ENCODE measurements around the gene FGF6.
"Not testable (repeated sequence)": the region's sequence is repeated elsewhere in the genome, so short reads cannot be mapped to it uniquely, and the experiment has no call there.

The FGF6 gene, protein sequence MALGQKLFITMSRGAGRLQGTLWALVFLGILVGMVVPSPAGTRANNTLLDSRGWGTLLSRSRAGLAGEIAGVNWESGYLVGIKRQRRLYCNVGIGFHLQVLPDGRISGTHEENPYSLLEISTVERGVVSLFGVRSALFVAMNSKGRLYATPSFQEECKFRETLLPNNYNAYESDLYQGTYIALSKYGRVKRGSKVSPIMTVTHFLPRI

GRCh38 chr12:4445156-4446101 lies at the start of gene FGF6:
Gene FGF6 (minus strand): TSS chr12:4445815. CDS start chr12:4445570, 245 bp downstream.
- Mint-ChIP-seq H3K27me3 (ENCODE audit: low read depth) (peaks cover 4% of the 10 kb centered on the region), H3K4me1 (ENCODE audit: low read depth) (no peaks in the 10 kb centered on the region), H3K27ac (no peak within 1 kb of the TSS), H3K4me3 (no peak within 1 kb of the TSS), H3K36me3 (ENCODE audit: low read depth) (no peaks in the 10 kb centered on the region), H3K9me3 (no peaks in the 10 kb centered on the region)

- Mint-ChIP-seq H3K4me3 (no peak overlapping the region), H3K27ac (no peak overlapping the region), H3K36me3 (ENCODE audit: low read depth) (peaks cover 27% of the 10 kb centered on the region), H3K4me1 (ENCODE audit: low read depth) (peaks cover under 1% of the 10 kb centered on the region), H3K9me3 (no peaks in the 10 kb centered on the region), H3K27me3 (ENCODE audit: low read depth) (no peaks in the 10 kb centered on the region)
Measured at GRCh38 chr12:4490973-4491372, 45.4 kb upstream of the FGF6 start.

DNA sequence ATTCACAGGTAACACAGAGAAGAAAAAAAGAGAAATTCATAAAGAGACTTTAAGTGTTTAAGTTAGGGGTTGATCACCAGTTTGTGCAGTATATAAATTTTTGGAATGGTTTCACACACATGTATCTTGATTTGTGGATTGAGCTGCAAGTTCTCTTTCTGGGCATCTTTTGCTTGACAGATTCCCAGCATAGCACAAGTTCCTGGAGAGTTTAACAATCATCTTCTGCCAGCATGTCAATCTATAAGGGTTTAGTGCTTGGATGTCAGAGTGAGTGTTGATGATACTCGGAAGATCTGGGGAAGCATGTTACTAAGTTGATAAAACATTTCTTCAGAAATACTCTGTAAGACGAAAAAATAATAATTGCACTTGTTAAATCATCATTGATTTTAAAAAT lies 43.9 kb upstream of the FGF6 start:
- H3K27ac Mint-ChIP-seq, result no peak overlapping the region
- no peaks in the 10 kb centered on the region for H3K27me3 Mint-ChIP-seq (ENCODE audit: low read depth)
- H3K4me1 Mint-ChIP-seq (ENCODE audit: low read depth), result no peaks in the 10 kb centered on the region
- H3K4me3 Mint-ChIP-seq, result no peak overlapping the region
- H3K36me3 Mint-ChIP-seq (ENCODE audit: low read depth), result peaks cover 27% of the 10 kb centered on the region
- no peaks in the 10 kb centered on the region for H3K9me3 Mint-ChIP-seq

DNA sequence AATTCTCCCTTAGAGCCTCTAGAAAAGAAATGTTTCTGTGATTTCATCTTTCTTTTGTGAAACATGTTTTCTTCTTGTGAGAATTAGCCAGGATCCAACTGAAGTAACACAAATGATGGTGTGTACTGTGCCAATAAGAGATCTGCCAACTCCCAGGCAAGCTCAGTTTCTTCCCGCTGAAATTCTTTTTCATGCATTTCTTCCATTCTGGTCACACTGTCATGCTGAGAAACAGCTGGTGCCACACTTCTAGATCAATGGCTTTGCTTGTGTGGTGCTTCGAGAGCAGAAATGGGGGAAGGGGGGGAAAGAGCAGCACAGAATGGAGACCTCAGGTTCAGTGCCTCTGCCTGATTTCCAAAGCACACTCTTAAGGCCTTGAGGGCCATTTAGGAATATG lies 41.4 kb upstream of the FGF6 start:
- peaks cover 8% of the 10 kb centered on the region for H3K4me1 Mint-ChIP-seq (ENCODE audit: low read depth)
- peaks cover 22% of the 10 kb centered on the region for H3K36me3 Mint-ChIP-seq (ENCODE audit: low read depth)
- no peaks in the 10 kb centered on the region for H3K27me3 Mint-ChIP-seq (ENCODE audit: low read depth)
- H3K27ac Mint-ChIP-seq, result no peak overlapping the region
- H3K4me3 Mint-ChIP-seq, result no peak overlapping the region
- peaks cover 2% of the 10 kb centered on the region for H3K9me3 Mint-ChIP-seq

DNA sequence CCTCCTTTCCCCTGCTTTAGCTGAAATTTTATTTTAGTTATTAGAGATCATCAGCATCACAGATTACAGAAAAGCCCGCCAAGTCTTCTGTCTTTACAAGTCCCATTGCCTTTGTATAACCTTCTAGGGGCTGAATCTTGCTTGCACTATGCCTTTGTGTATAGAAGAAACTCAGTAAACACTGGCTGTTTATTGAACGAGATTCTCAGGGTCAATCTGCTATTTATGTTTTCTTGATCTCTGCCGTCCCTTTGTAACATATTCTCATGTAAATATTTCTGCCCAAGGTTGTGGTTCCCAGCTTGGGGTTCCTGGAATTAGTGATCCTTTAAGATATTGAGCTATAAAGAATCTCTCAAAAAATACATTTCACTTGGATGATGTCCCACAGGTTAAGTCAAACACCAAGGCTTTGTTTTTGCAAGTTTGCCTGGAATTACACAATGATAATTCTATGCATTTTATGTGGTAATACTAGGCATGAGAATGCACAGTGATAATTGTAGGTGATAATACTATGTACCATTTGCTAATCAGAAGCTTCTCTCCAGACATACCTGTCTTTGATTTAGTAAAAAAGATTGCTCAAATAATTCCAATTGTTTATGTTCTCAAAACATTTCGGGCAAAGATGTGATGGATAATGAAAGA lies 40.6 kb upstream of the FGF6 start:
- H3K4me1 Mint-ChIP-seq (ENCODE audit: low read depth), result peaks cover 8% of the 10 kb centered on the region
- H3K9me3 Mint-ChIP-seq, result peaks cover 2% of the 10 kb centered on the region
- no peaks in the 10 kb centered on the region for H3K27me3 Mint-ChIP-seq (ENCODE audit: low read depth)
- H3K4me3 Mint-ChIP-seq, result no peak overlapping the region
- no peak overlapping the region for H3K27ac Mint-ChIP-seq
- peaks cover 22% of the 10 kb centered on the region for H3K36me3 Mint-ChIP-seq (ENCODE audit: low read depth)

DNA sequence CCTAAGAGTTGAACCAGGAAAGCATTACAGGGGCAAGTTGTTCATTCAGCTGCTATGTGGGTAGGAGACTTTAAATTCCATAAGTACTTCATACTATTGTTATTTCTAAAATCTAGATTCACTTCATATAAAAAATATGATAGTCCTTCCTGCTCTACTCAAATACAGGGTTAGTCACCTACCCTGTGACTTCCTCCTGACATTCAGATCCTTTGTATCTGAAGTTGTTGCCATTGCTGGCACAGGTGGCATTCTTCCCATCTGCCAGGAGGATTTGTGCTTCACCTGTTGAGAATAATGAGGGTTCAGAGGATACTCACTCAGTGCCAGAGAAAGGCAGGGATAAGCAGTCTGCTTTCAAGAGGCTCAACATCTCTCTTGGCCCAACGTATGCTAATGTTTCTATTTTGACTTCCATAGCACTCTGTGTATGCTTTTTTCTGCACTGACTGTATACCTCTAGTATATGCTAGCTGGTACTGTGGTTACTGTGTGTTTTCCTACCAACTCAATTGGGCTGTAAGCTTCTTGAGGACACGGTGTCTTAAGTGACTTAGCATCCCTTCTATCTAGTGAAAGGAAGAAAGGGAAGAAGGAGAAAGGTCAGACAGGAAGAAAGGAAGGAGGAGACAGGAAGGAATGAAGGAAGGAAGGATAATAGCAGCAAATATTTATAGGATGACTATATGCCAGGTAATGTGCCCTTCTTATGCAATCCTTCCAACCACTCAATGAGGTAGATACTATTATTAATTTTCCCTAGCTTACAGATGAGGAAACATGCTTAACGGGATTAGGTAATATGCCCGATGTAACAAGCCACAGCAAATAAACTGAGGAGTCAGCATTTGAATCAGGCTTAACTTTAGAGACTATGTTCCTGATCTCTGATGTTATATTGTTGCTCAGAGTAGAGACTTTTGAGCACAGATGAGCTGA lies 38.5 kb upstream of the FGF6 start:
- peaks cover 15% of the 10 kb centered on the region for H3K9me3 Mint-ChIP-seq
- peaks cover 14% of the 10 kb centered on the region for H3K36me3 Mint-ChIP-seq (ENCODE audit: low read depth)
- H3K4me3 Mint-ChIP-seq, result no peak overlapping the region
- peaks cover 8% of the 10 kb centered on the region for H3K4me1 Mint-ChIP-seq (ENCODE audit: low read depth)
- H3K27me3 Mint-ChIP-seq (ENCODE audit: low read depth), result no peaks in the 10 kb centered on the region
- no peak overlapping the region for H3K27ac Mint-ChIP-seq

DNA sequence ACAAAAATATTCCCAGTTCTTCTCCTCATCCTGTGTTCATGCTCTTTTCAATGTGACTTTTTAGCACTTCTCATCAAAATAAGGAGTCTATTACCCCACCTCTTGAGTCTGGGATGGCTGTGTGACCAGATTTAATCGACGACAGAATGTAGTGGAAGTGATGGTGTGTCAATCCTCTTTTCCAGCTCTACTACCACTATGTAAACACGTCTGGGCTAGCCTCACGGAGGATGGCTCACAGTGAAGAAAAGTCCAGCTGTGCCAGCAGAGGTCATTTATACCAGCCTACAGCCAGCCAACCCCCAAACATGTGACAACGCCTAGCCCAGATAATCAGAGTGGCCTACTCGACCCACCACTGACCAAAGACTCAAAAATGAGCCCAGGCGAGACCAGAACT lies 37.3 kb upstream of the FGF6 start:
- H3K4me3 Mint-ChIP-seq, result no peak overlapping the region
- H3K4me1 Mint-ChIP-seq (ENCODE audit: low read depth), result peaks cover 8% of the 10 kb centered on the region
- H3K27me3 Mint-ChIP-seq (ENCODE audit: low read depth), result peaks cover 2% of the 10 kb centered on the region
- H3K36me3 Mint-ChIP-seq (ENCODE audit: low read depth), result peaks cover 13% of the 10 kb centered on the region
- peaks cover 24% of the 10 kb centered on the region for H3K9me3 Mint-ChIP-seq
- H3K27ac Mint-ChIP-seq, result no peak overlapping the region

DNA sequence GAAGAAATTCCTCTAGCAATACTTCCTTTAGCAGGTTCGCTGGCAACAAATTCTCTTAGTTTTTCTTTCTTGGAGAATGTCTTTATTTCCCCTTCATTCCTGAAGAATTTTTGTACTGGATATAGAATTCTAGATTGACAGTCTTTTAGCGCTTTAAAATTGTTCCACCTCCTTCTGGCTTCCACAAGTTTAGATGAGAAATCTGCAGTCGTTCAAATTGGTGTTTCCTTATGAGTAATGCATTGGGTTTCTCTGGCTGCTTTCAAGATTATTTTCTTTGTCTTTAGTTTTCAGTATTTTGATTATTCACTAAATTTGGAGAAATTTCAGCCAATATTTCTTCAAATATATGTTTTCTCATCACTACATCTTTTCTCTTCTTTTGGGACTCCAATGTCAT lies 33.3 kb upstream of the FGF6 start:
- peaks cover 10% of the 10 kb centered on the region for H3K36me3 Mint-ChIP-seq (ENCODE audit: low read depth)
- H3K27ac Mint-ChIP-seq, result no peak overlapping the region
- H3K9me3 Mint-ChIP-seq, result peaks cover 27% of the 10 kb centered on the region
- peaks cover 27% of the 10 kb centered on the region for H3K27me3 Mint-ChIP-seq (ENCODE audit: low read depth)
- H3K4me3 Mint-ChIP-seq, result no peak overlapping the region
- H3K4me1 Mint-ChIP-seq (ENCODE audit: low read depth), result peaks cover 4% of the 10 kb centered on the region

DNA sequence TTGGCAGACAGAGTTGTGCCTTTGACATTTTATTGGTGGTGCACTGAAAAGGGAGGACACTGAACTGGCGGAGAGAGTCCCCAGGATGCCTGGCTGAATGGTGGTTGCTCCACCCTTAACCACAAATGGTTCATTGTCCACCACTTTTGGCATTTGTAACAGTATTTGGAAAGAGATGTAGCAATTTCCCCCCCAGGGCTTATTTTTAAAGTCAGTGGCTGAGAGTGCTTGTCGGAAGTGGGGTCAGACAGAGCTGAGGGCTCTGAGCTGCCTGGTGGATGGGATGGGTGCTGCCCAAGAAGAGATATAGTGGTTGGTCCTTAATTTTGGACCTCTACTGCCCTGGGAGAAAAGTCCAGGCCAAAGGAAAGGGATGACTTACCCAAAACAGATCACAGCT lies 31.5 kb upstream of the FGF6 start:
- Mint-ChIP-seq H3K27me3 (ENCODE audit: low read depth) (peaks cover 36% of the 10 kb centered on the region), H3K4me3 (no peak overlapping the region), H3K9me3 (peaks cover 24% of the 10 kb centered on the region), H3K36me3 (ENCODE audit: low read depth) (peaks cover 8% of the 10 kb centered on the region), H3K4me1 (ENCODE audit: low read depth) (no peaks in the 10 kb centered on the region), H3K27ac (no peak overlapping the region)

DNA sequence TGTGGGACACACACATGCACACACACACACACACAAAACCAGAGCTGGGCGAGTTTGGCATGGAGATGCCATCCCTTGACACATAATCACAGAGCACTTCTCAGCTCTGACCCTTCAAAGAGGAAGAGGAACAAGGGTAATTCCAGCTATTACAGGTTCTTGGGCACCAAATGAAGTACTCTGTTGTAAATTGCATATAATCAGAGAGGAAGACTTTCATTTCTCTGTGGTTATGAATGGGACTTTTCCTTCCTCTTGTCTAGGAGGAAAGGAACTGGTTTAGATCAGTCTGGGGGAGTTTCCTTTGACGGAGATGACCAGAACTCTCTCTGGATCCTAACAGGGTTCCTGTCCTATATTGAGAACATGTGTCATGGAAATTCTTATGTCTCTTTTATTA lies 26.4 kb upstream of the FGF6 start:
- Mint-ChIP-seq H3K36me3 (ENCODE audit: low read depth) (no peaks in the 10 kb centered on the region), H3K27ac (no peak overlapping the region), H3K4me1 (ENCODE audit: low read depth) (no peaks in the 10 kb centered on the region)

DNA sequence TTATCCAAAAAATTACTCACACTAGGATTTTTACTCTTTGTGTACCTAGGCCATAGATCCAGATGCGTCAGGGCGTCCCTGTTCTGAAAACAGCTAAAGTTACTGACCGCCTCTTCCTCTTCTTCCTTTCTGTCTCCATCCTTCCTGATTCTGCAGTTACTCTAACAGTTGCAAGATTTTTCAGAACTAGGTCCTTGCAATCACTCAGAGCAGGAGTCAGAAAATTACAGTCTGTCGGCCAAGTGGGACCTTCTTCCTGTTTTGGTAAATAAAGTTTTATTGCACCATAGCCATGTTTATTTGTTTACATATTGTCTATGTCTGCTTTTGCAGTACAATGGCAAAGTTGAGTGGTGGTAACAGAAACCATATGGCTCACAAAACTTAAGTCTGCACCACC lies 25.6 kb upstream of the FGF6 start:
- no peak overlapping the region for H3K4me3 Mint-ChIP-seq
- H3K9me3 Mint-ChIP-seq, result no peaks in the 10 kb centered on the region
- H3K27me3 Mint-ChIP-seq (ENCODE audit: low read depth), result peaks cover 37% of the 10 kb centered on the region
- no peaks in the 10 kb centered on the region for H3K36me3 Mint-ChIP-seq (ENCODE audit: low read depth)
- no peaks in the 10 kb centered on the region for H3K4me1 Mint-ChIP-seq (ENCODE audit: low read depth)
- H3K27ac Mint-ChIP-seq, result no peak overlapping the region

More for the DNA sequence above, 26.4 kb upstream of the FGF6 start:
- Mint-ChIP-seq H3K27me3 (ENCODE audit: low read depth) (peaks cover 40% of the 10 kb centered on the region), H3K4me3 (no peak overlapping the region), H3K9me3 (no peaks in the 10 kb centered on the region)

DNA sequence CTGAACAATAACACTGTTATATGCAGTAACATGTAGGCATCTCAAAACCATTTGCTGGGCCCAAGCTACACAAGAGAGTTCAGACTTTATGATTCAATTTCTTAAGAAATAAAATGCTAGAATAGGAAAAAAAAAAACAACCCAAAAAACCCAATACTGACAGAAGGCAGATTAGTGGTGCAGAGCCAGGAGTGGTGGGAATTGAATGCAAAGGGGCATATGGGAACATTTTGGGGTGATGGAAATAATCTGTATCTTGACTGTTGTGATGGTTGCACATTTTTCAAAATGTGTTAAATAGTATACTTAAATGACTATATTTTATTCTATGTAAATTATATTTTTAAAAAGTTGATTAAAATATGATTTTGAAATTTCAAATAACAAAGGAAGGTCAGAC lies 23.4 kb upstream of the FGF6 start:
- no peak overlapping the region for H3K27ac Mint-ChIP-seq
- no peak overlapping the region for H3K4me3 Mint-ChIP-seq
- no peaks in the 10 kb centered on the region for H3K9me3 Mint-ChIP-seq
- peaks cover 34% of the 10 kb centered on the region for H3K27me3 Mint-ChIP-seq (ENCODE audit: low read depth)
- no peaks in the 10 kb centered on the region for H3K36me3 Mint-ChIP-seq (ENCODE audit: low read depth)
- no peaks in the 10 kb centered on the region for H3K4me1 Mint-ChIP-seq (ENCODE audit: low read depth)

DNA sequence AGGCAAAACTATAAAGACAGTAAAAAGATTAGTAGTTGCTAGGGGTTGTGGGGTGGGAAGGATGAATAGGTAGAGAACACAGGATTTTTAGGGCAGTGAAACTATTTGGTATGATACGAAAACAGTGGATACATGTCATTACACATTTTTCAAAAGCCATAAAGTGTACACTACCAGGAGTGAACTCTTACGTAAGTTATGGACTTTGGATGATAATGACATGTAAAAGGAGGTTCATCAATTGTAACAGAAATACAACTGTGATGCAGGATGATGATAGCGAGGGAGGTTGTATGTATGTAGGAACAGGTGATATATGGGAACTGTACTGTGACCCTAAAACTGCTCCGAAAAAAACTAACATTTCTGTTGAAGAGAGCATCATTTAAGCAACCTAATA lies 15.1 kb upstream of the FGF6 start:
- Mint-ChIP-seq H3K9me3 (no peaks in the 10 kb centered on the region), H3K27me3 (ENCODE audit: low read depth) (peaks cover 27% of the 10 kb centered on the region), H3K4me1 (ENCODE audit: low read depth) (no peaks in the 10 kb centered on the region), H3K36me3 (ENCODE audit: low read depth) (no peaks in the 10 kb centered on the region), H3K27ac (no peak overlapping the region), H3K4me3 (no peak overlapping the region)

DNA sequence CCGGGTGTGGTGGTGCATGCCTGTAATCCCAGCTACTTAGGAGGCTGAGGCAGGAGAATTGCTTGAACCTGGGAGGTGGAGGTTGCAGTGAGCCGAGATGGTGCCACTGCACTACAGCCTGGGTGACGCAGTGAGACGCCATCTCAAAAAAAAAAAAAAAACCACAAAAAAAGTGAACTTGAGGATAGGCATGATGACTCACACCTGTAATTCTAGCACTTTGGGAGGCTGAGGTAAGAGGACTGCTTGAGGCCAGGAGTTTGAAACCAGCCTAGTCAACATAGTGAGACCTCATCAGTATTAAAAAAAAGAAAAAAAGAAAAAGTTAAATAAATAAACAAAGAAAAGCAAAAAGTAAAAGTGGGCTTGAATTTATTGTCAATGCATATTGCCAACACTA lies 10.2 kb upstream of the FGF6 start:
- Mint-ChIP-seq H3K9me3 (peaks cover 10% of the 10 kb centered on the region), H3K27me3 (ENCODE audit: low read depth) (peaks cover 20% of the 10 kb centered on the region)
- not testable (repeated sequence) for H3K27ac Mint-ChIP-seq; H3K4me1 Mint-ChIP-seq (ENCODE audit: low read depth); H3K36me3 Mint-ChIP-seq (ENCODE audit: low read depth); H3K4me3 Mint-ChIP-seq

All from T-helper 1 cell treated with Interleukin-12 subunit alpha and Interleukin-12 subunit beta and Interleukin-4 antibody, amounts not matched to agents 30 μg/mL and 1 μg/mL, for 36 hours (primary cell).